GM19438 (cell line): ENCODE results near the gene PHLDA3.
"Not testable (repeated sequence)": the region's sequence is repeated elsewhere in the genome, so short reads cannot be mapped to it uniquely, and the experiment has no call there.

Experiments used
- ATAC-seq: cut with Tn5 transposase; IDR thresholded peaks from one replicate; pipeline ENCODE4 v1.9.1; 2021; ENCODE audit warnings: low read depth; ENCODE audit not compliant: unreplicated experiment

PHLDA3 gene

DNA sequence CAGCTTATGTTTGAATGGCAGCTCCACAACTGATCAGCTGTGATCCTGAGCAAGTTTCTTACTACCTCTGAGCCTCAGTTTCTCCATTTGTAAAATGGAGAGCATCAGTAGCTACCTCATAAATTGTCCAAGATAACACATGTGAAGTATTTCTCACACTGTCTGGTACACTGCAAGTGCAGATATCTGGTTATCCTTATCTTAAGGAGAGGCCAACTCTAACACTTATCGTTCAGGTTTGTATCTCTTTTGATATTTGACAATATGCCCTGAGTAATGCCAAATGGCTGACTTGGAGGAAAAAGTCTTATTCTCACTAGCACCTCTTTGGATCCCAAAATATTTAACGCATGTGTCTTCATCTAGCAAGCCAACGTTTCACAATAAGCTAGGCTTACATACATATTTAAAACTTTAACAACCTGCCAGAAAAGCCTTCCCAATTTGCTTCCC is 35.2 kb upstream of the PHLDA3 start:
- no peak for ATAC-seq

DNA sequence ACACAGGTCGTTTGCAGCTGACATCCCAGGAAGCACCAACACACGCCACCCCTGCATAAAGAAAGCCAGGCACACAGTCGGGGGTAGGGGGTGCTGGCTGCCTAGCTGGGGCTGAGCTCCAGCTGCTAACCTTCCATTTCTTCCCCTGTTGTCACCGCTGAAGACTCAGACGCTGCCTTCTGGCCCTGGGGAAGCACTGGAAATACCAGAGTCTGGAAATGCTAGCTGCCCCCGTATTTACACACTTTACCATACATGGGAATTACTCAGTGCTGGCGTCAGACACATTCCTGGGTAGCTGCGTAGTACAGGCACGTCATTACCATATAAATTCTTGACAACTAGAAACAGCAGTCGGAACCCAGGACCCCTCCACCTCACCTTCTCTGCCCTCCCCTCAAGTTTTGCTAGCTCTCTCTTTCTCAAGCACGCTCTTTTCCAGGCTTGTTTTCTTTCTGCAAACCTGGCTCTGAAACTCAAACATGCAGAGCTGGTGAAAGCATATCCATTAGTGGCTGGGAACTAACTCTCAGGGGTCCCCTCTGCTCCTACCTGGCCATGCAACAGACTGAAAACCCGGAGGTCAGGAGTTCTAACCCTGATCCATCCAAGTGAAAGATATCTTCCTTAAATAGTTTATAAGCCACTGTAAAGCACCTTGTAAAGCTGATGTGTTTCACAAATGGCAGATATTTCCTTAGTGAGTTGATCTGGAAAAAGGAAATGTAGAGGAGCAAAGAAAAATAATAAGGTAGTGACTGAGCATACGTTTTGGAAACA is 34.6 kb upstream of the PHLDA3 start:
- ATAC-seq = no peak

DNA sequence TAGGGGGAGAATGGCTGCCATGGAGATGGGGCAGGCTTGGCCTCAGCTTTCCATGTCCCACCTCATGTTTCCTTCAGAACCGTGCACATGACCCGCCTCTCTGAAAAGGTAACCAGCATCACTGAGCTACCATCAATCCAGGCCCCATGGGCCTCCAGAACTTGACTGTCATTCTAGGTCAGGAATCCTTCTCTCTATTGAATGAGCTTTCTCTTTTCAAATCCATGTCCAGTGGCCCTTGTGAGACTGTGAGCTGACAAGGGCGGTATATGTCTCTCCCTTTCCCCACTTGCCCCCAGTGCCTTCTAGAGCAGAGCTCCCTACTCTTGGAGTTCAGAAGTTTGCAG is 33.5 kb upstream of the PHLDA3 start:
- no peak for ATAC-seq

- ATAC-seq = no peak
These were observed 33.0 kb upstream of the PHLDA3 start for GRCh38 chr1:201501812-201502510.

DNA sequence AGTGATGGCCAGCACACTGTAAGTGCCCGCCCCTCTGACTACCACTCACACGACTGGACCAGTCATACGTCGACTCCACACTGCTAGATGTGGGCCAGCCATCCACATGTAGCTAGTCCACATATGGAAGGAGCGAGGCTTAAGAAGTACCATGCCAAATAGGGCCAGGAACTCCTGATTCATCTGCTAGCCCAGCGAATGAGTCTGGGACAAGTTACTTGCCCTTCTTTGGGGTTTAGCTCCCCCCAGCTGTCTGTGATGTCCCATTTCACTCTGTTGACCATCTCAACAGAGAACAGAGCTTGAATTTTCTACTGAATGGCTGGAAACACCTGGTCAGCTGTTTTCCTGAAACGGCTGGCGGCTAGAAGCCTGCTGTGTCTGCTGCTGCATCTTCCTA is 32.2 kb upstream of the PHLDA3 start:
- ATAC-seq = no peak

GRCh38 chr1:201500670-201501120 is 31.7 kb upstream of the PHLDA3 start:
- no peak for ATAC-seq

- no peak for ATAC-seq
These were observed 31.0 kb upstream of the PHLDA3 start for GRCh38 chr1:201499795-201500669.

DNA sequence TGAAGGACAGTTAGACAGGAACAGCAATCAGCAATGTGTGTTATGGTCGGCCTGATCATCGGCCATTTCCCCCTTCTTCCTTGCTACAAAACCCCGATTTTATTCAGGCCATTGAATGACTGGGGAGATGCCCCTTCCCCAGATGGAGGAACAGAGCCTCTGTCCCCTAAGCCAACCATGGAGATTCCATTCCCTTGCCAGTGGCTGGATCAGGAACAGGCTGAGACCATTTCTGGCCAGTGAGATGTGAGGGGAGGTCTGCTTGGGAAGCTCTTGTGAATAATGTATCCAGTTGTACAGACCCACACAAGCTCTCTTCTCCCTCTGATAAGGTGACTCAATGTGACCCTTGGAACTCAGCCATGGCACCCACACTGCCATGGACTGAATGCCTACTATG is 30.2 kb upstream of the PHLDA3 start:
- ATAC-seq = no peak

DNA sequence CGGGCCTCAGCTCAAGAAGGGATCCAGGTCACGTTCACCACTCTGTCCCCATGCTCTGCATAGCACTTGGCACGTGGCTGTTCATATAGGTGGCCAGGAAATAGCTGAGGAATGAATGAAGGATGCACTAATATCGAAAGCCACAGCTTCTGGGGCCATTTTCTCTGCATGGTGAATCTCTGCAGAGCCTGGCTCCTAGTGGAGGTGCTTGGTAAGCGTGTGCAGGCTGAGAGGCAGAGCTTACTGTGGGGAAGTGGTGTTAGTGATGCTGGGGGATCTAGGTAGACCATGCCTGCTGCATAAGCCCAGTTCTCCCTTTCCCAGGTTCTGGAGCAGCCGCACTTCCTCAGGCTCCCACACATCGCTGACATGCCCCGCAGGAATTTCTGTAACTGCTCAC is 29.6 kb upstream of the PHLDA3 start:
- no peak for ATAC-seq

DNA sequence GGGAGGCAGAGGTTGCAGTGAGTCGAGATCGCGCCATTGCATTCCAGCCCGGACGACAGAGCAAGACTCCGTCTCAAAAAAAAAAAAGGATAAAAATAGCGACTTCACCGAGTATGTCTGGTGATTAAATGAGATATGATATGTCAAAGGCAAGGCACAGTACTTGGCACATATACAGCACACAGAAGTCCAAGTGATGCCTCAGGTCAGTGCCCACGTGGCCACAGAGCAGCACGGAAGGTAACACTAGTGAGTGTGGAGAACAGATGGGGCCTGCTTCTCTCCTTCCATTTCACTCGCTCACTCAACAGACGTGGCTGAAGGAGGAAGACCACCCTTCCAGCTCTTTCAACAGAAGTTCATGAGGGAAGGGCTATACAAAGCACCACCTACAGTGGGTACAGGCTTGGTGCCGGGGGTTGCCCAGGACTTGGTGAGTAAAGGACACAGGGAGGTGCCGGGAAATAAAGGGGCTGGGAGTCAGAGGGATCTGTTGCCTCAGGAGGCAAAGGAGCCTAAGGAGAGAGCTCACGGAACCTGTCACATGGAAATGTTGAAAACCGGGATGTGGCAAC is 29.0 kb upstream of the PHLDA3 start:
- no peak for ATAC-seq

GRCh38 chr1:201496296-201496690 is 27.3 kb upstream of the PHLDA3 start:
- no peak for ATAC-seq

DNA sequence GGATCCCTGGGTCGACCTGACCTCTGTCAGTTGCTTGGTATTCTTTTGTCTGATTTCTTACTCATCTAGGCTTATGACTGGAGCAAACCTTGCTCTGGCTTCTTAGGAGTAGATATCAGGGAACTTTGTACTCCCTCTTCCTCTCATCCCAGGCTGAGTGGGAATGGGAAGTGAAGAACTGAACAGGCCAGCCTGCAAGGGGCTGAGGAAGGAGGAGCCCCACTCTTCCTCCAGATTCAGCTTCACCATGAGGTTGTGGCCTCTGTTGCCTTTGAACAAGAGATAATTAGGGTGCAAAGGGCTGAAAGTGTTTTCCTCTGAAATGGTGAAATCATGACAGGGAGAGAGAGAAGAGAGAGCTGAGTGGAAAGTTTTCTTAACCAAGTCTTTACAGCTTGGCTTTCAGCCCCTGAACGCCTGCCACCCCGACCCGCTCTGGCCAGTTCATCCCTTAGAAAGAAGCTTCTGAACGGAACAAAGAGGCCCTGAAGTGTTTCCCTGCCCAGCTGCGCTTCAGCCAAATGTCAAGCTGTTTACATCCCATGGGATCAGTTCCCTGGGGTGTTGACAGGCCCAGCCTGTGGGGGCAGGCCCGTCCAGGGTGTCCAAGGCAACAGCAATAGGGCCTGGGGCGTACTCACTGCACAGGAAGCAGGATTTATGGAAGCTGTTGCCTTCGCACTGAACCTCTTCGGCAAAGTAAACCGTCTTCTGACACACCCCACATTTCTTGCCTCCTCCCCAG is 26.7 kb upstream of the PHLDA3 start:
- ATAC-seq = no peak

- no peak for ATAC-seq
These were observed 25.0 kb upstream of the PHLDA3 start for GRCh38 chr1:201493757-201494617.

- ATAC-seq = not testable (repeated sequence)
These were observed 24.2 kb upstream of the PHLDA3 start for GRCh38 chr1:201493026-201493656.

DNA sequence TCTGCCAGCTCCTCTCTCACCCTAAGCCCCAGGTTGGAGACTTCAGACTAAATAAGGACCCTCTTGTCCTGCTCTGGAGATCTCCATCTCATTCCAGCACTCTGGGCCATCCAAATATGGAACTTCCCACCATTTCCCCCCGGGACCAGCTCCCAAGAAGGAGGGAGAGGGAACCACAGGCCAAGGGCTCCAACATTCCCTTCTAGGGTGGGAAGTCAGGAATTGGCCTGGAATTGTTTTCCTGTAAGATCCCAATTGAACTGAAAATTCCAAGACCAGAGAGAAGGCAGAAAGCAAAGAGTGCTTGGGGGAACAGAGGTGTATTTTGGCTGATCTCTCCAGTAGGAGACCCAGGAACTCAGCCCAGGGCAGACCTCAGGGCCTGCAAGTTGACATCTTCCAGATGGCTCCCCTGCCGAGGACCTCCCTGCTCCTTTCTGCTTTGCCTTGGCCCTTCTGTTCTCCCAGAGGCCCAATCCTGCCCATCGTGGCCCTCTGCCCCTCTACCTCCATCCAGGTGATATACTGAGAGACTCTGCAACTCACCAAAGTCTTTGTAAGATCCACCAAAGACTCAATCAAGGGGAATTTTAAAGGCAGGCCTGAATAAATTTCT is 23.0 kb upstream of the PHLDA3 start:
- ATAC-seq = no peak

- ATAC-seq = no peak
These were observed 21.7 kb upstream of the PHLDA3 start for GRCh38 chr1:201490708-201491131.

GRCh38 chr1:201489643-201490261 is 20.8 kb upstream of the PHLDA3 start:
- no peak for ATAC-seq
